Thyroid gland (tissue), 4 donors: Measurements from ENCODE around the gene CDC25C. TPM values are rescaled to one million over a fixed set of nuclear protein-coding genes. Genes with fewer than 3 reads are reported as not detected.

Experiments used
- DNase-seq, 2 donors: peaks; one replicate each; pipeline ENCODE4 v3.0.0-alpha.2; 2019
- H3K27ac ChIP-seq, 3 donors: fragments of 200-600 bp; sonication (generic); 1 replicate in 2 of 3; 2 replicates in 1 of 3; pipeline ENCODE4 v1.5.1; 2016 to 2019; ENCODE audit warnings: mild to moderate bottlenecking in 1 of 3, moderate library complexity in 1 of 3
- H3K27me3 ChIP-seq: fragments of 200-600 bp; sonication (generic); one replicate; pipeline ENCODE4 v1.5.1; 2019
- H3K36me3 ChIP-seq, 2 donors: fragments of 200-600 bp; sonication (generic); one replicate each; pipeline ENCODE4 v1.5.1; 2016 to 2019
- H3K4me1 ChIP-seq, 2 donors: fragments of 200-600 bp; sonication (generic); one replicate each; pipeline ENCODE4 v1.5.1; 2017 to 2019
- H3K4me3 ChIP-seq, 3 donors: fragments of 200-600 bp; sonication (generic); replicated peaks in 1 of 3; 1 replicate in 2 of 3; 2 replicates in 1 of 3; pipeline ENCODE4 v1.5.1; 2016; ENCODE audit warnings: mild to moderate bottlenecking in 1 of 3
- H3K9me3 ChIP-seq: fragments of 200-600 bp; sonication (generic); one replicate; pipeline ENCODE4 v1.5.1; 2017
- CTCF ChIP-seq, 6 experiments: fragments of 200-600 bp in 3 of 6; fragments of 450-650 bp in 3 of 6; sonication (generic) in 3 of 6; IDR thresholded peaks; one replicate each; pipeline ENCODE4 v1.5.1; 2016 to 2019; ENCODE audit warnings: antibody characterized with exemption in 6 of 6, mild to moderate bottlenecking in 2 of 6, inconsistent platforms in 1 of 6, moderate library complexity in 1 of 6
- POLR2A ChIP-seq, 2 donors: fragments of 450-650 bp; IDR thresholded peaks; one replicate each; pipeline ENCODE4 v1.6.1; 2017; ENCODE audit warnings: antibody characterized with exemption in 2 of 2, mild to moderate bottlenecking in 2 of 2, moderate library complexity in 1 of 2
- WGBS, 2 donors: methylation state at CpG; one replicate each; pipeline ENCODE4 v1.1.5; 2017; 5-methylcytosine and 5-hydroxymethylcytosine counted together
- intact Hi-C: fragments of 100-400 bp; cut with DNase I; formaldehyde crosslinking; loops from one replicate; pipeline ENCODE4 v1.15.1; 2023
- total RNA-seq, 4 donors: library from RNA; depleted of rRNA; stranded (reverse); fragments of >200 nt; gene quantifications; one replicate each; pipeline ENCODE4 v1.2.3, GENCODE V29; 2016

CDC25C gene
- total RNA-seq, 4 donors from 2014 or later, result 0.27 TPM; not detected in 3

- Histone ChIP-seq H3K36me3 (no peaks in the 10 kb centered on the region), H3K27ac (no peak overlapping the region), H3K4me1 (peaks cover 5 to 7% of the 10 kb centered on the region in 2 donors), H3K4me3 (no peak overlapping the region), H3K27me3 (no peaks in the 10 kb centered on the region), H3K9me3 (no peaks in the 10 kb centered on the region)
- TF ChIP-seq POLR2A (IDR thresholded peaks at IDR 0.05) (no peak), CTCF (IDR thresholded peaks at IDR 0.05) (no peak)
- 93 to 97% methylated on average over 4 of the region's 4 CpGs for WGBS, 2 donors
- DNase-seq, result no peak
- intact Hi-C loops, result no loop called here
Observed at GRCh38 chr5:138272681-138273080, 58.9 kb downstream of the CDC25C start.

- Histone ChIP-seq H3K4me3 (no peak overlapping the region), H3K27ac (no peak overlapping the region), H3K27me3 (no peaks in the 10 kb centered on the region), H3K4me1 (peaks cover 5 to 7% of the 10 kb centered on the region in 2 donors), H3K9me3 (no peaks in the 10 kb centered on the region), H3K36me3 (no peaks in the 10 kb centered on the region)
- DNase-seq, result no peak
- 87 to 89% methylated on average over 5 of the region's 5 CpGs for WGBS, 2 donors
- TF ChIP-seq POLR2A (IDR thresholded peaks at IDR 0.05) (no peak), CTCF (IDR thresholded peaks at IDR 0.05) (no peak)
- intact Hi-C loops, result no loop called here
Observed at GRCh38 chr5:138271281-138271680, 60.3 kb downstream of the CDC25C start.

- intact Hi-C loops, result no loop called here
- no peak overlapping the region for H3K4me3 ChIP-seq
- 85 to 91% methylated on average over 2 to 8 of the region's 8 CpGs for WGBS, 2 donors
- DNase-seq, result no peak
- H3K27me3 ChIP-seq, result no peaks in the 10 kb centered on the region
- H3K36me3 ChIP-seq, result no peaks in the 10 kb centered on the region
- no peak overlapping the region for H3K27ac ChIP-seq
- H3K4me1 ChIP-seq, result no peaks in the 10 kb centered on the region
- no peak for TF ChIP-seq POLR2A (IDR thresholded peaks at IDR 0.05)
- no peak for TF ChIP-seq CTCF (IDR thresholded peaks at IDR 0.05)
- no peaks in the 10 kb centered on the region for H3K9me3 ChIP-seq
Observed at GRCh38 chr5:138264183-138264582, 67.4 kb downstream of the CDC25C start.

- WGBS, 2 donors, result 73 to 82% methylated on average over 3 of the region's 3 CpGs
- intact Hi-C loops, result no loop called here
- Histone ChIP-seq H3K36me3 (no peaks in the 10 kb centered on the region), H3K27ac (no peak overlapping the region), H3K9me3 (no peaks in the 10 kb centered on the region), H3K27me3 (no peaks in the 10 kb centered on the region), H3K4me3 (no peak overlapping the region), H3K4me1 (no peaks in the 10 kb centered on the region)
- TF ChIP-seq POLR2A (IDR thresholded peaks at IDR 0.05) (no peak), CTCF (IDR thresholded peaks at IDR 0.05) (no peak)
- no peak for DNase-seq
Observed at GRCh38 chr5:138263581-138263980, 68.0 kb downstream of the CDC25C start.

- Histone ChIP-seq H3K27me3 (no peaks in the 10 kb centered on the region), H3K4me3 (no peak overlapping the region), H3K27ac (no peak overlapping the region), H3K36me3 (no peaks in the 10 kb centered on the region), H3K4me1 (no peaks in the 10 kb centered on the region), H3K9me3 (no peaks in the 10 kb centered on the region)
- WGBS, 2 donors, result 75 to 79% methylated on average over 4 of the region's 4 CpGs
- intact Hi-C loops, result no loop called here
- DNase-seq, result no peak
- TF ChIP-seq CTCF (IDR thresholded peaks at IDR 0.05), result no peak
- no peak for TF ChIP-seq POLR2A (IDR thresholded peaks at IDR 0.05)
Observed at GRCh38 chr5:138258704-138259292, 72.8 kb downstream of the CDC25C start.
